ENCODE measurements around the gene NR6A1. TPM values are rescaled to one million over a fixed set of nuclear protein-coding genes. Genes with fewer than 3 reads are reported as not detected.

The NR6A1 gene
- total RNA-seq, 1 experiment from 2014 or later, result 99.3 TPM

GRCh38 chr9:124552273-124552605 lies 218.9 kb downstream of the NR6A1 start:
- H4K20me1 ChIP-seq (ENCODE audit: control insufficient read depth, insufficient read depth, insufficient read length), result no peaks in the 10 kb centered on the region
- no peak overlapping the region for H2BK15ac ChIP-seq (ENCODE audit: low read depth, low read length)
- H3K27me3 Mint-ChIP-seq (ENCODE audit: low read depth), result no peaks in the 10 kb centered on the region

More at GRCh38 chr9:124552273-124552605, 218.9 kb downstream of the NR6A1 start:
- Histone ChIP-seq H3K4me2 (ENCODE audit: insufficient read depth, insufficient read length, low read length) (no peak overlapping the region), H2BK120ac (ENCODE audit: low read depth, low read length, poor library complexity, severe bottlenecking) (no peak overlapping the region), H3K27me3 (ENCODE audit: insufficient read depth, low read length) (no peaks in the 10 kb centered on the region), H3K9me3 (ENCODE audit: control insufficient read depth, low read depth, low read length) (no peaks in the 10 kb centered on the region), H3K4ac (ENCODE audit: low read depth, low read length) (no peak overlapping the region), H4K5ac (ENCODE audit: insufficient read length, low read depth, low read length) (no peak overlapping the region), H3K18ac (ENCODE audit: insufficient read length, low read depth, low read length) (no peak overlapping the region), H2BK12ac (ENCODE audit: insufficient read length, low read depth, low read length) (no peak overlapping the region), H3K14ac (ENCODE audit: insufficient read depth, low read length) (no peak overlapping the region), H3K27ac (ENCODE audit: insufficient read length, low read depth, low read length) (no peak overlapping the region), H2BK20ac (ENCODE audit: low read depth, low read length, poor library complexity, severe bottlenecking) (no peak overlapping the region), H2AFZ (ENCODE audit: low read length) (no peak overlapping the region), H4K8ac (replicated peaks; ENCODE audit: insufficient read length, low read depth, low read length) (no peak overlapping the region), H2AK5ac (ENCODE audit: insufficient read length, low read length) (no peak overlapping the region), H3K23ac (ENCODE audit: insufficient read length, low read depth, low read length) (no peak overlapping the region), H3T11ph (ENCODE audit: low read length) (no peak overlapping the region), H3K79me1 (ENCODE audit: insufficient read depth, low read depth, low read length, poor library complexity, severe bottlenecking) (no peaks in the 10 kb centered on the region), H3K56ac (ENCODE audit: insufficient read length, low read depth, low read length) (no peak overlapping the region), H4K91ac (ENCODE audit: insufficient read length, low read depth, low read length) (no peak overlapping the region), H3K23me2 (ENCODE audit: insufficient read length, low read depth, low read length, poor library complexity, severe bottlenecking) (no peaks in the 10 kb centered on the region), H3K79me2 (ENCODE audit: insufficient read depth, low read length) (no peaks in the 10 kb centered on the region), H2BK5ac (ENCODE audit: insufficient read length, low read length) (no peak overlapping the region), H3K9ac (ENCODE audit: extremely low read depth, insufficient read length, low read length) (no peak overlapping the region), H3K4me1 (ENCODE audit: insufficient read depth, low read length) (peaks cover 5% of the 10 kb centered on the region; the same call in 1 of the 2 replicates)
- Mint-ChIP-seq H3K4me3 (no peak overlapping the region), H3K36me3 (ENCODE audit: insufficient read depth in 1 of 3, low read depth in 3 of 3) (peaks cover 0 to 8% (median 2%) of the 10 kb centered on the region in 3 experiments; a peak in 4 of 7 replicates), H3K27ac (no peak overlapping the region), H3K9me3 (no peaks in the 10 kb centered on the region), H3K4me1 (peaks cover 0 to 8% of the 10 kb centered on the region in 2 experiments; a peak in 2 of 4 replicates)
- no CpG with 5 or more reads among the region's 2 CpGs for WGBS (ENCODE audit: extremely low coverage, insufficient read length, low lambda C conversion rate)
- no peak for TF ChIP-seq CTCF (conservative IDR thresholded peaks at IDR 0.05)
- DNase-seq, result no peak

Data from H9 (cell line).